ENCODE data around the gene SLC41A3. TPM values are rescaled to one million over a fixed set of nuclear protein-coding genes. Genes with fewer than 3 reads are reported as not detected.

SLC41A3 gene
- total and polyA plus RNA-seq, 10 of the 15 experiments (the other 5 are each of a cell fraction or from before 2014, with no cell fraction given) = 8.3 to 29.5 (median 16.7) TPM

DNA sequence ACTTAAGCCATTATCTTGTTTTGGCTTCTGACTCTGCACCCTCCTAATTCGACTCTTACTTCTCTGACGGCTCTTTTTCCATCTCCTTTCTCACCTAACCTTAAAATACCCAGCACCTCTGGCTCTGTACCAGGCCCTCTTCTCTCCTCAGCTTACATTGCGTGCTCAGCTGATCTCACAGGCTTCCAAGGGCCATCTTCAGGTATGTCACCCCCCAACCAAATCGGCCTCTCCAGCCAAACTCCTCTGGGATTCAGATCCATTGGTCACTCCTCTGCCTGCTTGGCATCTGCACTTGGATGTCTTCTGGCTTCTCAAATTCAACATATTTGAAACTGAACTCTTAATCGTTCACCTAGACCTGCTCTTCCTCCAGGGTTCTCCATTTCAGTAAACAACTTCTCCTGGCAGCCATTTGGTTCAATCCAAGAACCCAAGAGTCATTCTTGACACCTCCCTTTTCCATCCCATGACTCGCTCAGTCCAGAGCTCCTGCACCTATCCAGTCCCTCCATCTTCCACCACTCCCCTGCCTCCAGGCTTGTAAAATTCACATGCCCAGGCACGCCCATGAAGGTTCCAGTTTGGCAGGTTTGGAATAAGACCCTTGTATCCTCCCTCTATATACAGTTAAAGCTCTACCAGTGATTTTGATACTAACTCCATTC is 35.2 kb upstream of the SLC41A3 start:
- Histone ChIP-seq H3K9ac (ENCODE audit: control insufficient read depth, insufficient read depth, low read length) (no peak overlapping the region), H3K79me2 (ENCODE audit: control insufficient read depth, insufficient read depth, low read length) (no peaks in the 10 kb centered on the region), H3K9me3 (replicated peaks; ENCODE audit: control insufficient read depth, insufficient read depth, low read length) (no peaks in the 10 kb centered on the region), H3K27me3 (replicated peaks in 1 of 2; ENCODE audit: control insufficient read depth in 2 of 2, insufficient read depth in 2 of 2, low read length in 1 of 2) (peaks cover 0 to 2% of the 10 kb centered on the region in 2 experiments; a peak in 2 of 4 replicates), H2AFZ (ENCODE audit: control insufficient read depth, low read depth, low read length) (no peak overlapping the region), H3K4me2 (ENCODE audit: control insufficient read depth, insufficient read depth) (no peak overlapping the region), H3K27ac (ENCODE audit: control insufficient read depth, insufficient read depth) (no peak overlapping the region), H3K36me3 (ENCODE audit: control insufficient read depth in 2 of 2, insufficient read depth in 2 of 2, low read length in 1 of 2) (no peaks in the 10 kb centered on the region), H3K4me1 (ENCODE audit: control insufficient read depth, insufficient read depth, low read length) (no peaks in the 10 kb centered on the region), H4K20me1 (ENCODE audit: control insufficient read depth, insufficient read depth) (no peaks in the 10 kb centered on the region), H3K4me3 (no peak overlapping the region)
- DNase-seq (ENCODE audit: low read depth, low spot score) = no peak
- no peak for TF ChIP-seq MTA2 (IDR thresholded peaks at IDR 0.05; ENCODE audit: low read depth)
- TF ChIP-seq MTA3 (IDR thresholded peaks at IDR 0.05; ENCODE audit: borderline replicate concordance, low read length) = no peak
- no peak for TF ChIP-seq SIN3A (IDR thresholded peaks at IDR 0.05; ENCODE audit: low read depth, low read length)
- no peak for TF ChIP-seq HCFC1 (IDR thresholded peaks at IDR 0.05; ENCODE audit: low read length)
- no peak for TF ChIP-seq PAX5 (IDR thresholded peaks at IDR 0.05; ENCODE audit: borderline replicate concordance, low read depth, low read length)
- no peak for TF ChIP-seq PAX8 (IDR thresholded peaks at IDR 0.05)
- TF ChIP-seq, protein P1, sequence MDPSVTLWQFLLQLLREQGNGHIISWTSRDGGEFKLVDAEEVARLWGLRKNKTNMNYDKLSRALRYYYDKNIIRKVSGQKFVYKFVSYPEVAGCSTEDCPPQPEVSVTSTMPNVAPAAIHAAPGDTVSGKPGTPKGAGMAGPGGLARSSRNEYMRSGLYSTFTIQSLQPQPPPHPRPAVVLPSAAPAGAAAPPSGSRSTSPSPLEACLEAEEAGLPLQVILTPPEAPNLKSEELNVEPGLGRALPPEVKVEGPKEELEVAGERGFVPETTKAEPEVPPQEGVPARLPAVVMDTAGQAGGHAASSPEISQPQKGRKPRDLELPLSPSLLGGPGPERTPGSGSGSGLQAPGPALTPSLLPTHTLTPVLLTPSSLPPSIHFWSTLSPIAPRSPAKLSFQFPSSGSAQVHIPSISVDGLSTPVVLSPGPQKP (IDR thresholded peaks at IDR 0.05; ENCODE audit: low read depth, low read length) = no peak
- TF ChIP-seq RAD21 (IDR thresholded peaks at IDR 0.05; ENCODE audit: insufficient read depth, low read depth, low read length) = no peak
- no peak for TF ChIP-seq ZSCAN29 (IDR thresholded peaks at IDR 0.05)
- TF ChIP-seq SREBF2 (IDR thresholded peaks at IDR 0.05; ENCODE audit: low read length) = no peak
- TF ChIP-seq ZNF217 (IDR thresholded peaks at IDR 0.05) = no peak
- ATAC-seq = no peak
- in situ Hi-C loops (cut with MboI) (no loop called here), intact Hi-C loops (cut with micrococcal nuclease; ENCODE audit: unreplicated experiment) (no loop called here)
- 16% methylated on average over 7 of the region's 7 CpGs for WGBS (ENCODE audit: insufficient coverage, insufficient replicate concordance, low lambda C conversion rate, missing lambda C conversion rate)
- ChIA-PET RAD21 (ENCODE audit: unreplicated experiment) (no interaction called here), POLR2A (no interaction called here), CTCF (interaction anchor here (2.1 kb wide), 1 partner anchor 15 kb away, joined by 5 read pairs; no protein-coding TSS in a partner anchor), SMC1A (ENCODE audit: uncharacterized antibody, unreplicated experiment) (no interaction called here)
- FAIRE-seq = no peak
- BruUV-seq (replicated peaks) = no TSS peak
